Measurements from ENCODE around the gene LAP3. TPM values are rescaled to one million over a fixed set of nuclear protein-coding genes. Genes with fewer than 3 reads are reported as not detected.

LAP3 gene
- total and polyA plus RNA-seq, 7 experiments from 2014 or later, result 25.2 to 142 (median 49.6) TPM

GRCh38 chr4:17583941-17584340, 6.9 kb downstream of the LAP3 start:
- intact Hi-C loops (cut with micrococcal nuclease), result no loop called here
- Mint-ChIP-seq H3K27me3 (no peaks in the 10 kb centered on the region), H3K4me3 (no peak overlapping the region), H3K4me1 (peaks cover 7 to 42% (median 14%) of the 10 kb centered on the region in 7 donors), H3K27ac (peak overlapping the region in 1 of 9 donors; percentile 13), H3K36me3 (peaks cover 11 to 64% (median 25%) of the 10 kb centered on the region in 5 donors), H3K9me3 (no peaks in the 10 kb centered on the region)
- ATAC-seq (no peak), DNase-seq (no peak)
- ChIA-PET CTCF (interaction anchor here (1.1 kb wide), 1 partner anchor 11 kb away, joined by 3 read pairs; no protein-coding TSS in a partner anchor), POLR2A (interaction anchor here (3.3 kb wide), 1 partner anchor 31 kb away, joined by 10 read pairs; the partner anchor contains the start of gene MED28)
- H3K36me3 ChIP-seq (ENCODE audit: control insufficient read depth in 2 of 3, insufficient read depth in 3 of 3, low read length in 3 of 3), result peaks cover 0 to 70% (median 21%) of the 10 kb centered on the region in 3 experiments
- H3K27ac ChIP-seq (ENCODE audit: low read depth, low read length), result no peak overlapping the region
- H3K9me3 ChIP-seq (ENCODE audit: control insufficient read depth in 2 of 3, low read length in 3 of 3), result no peaks in the 10 kb centered on the region
- no peaks in the 10 kb centered on the region for H3K27me3 ChIP-seq (ENCODE audit: control insufficient read depth in 2 of 2, insufficient read depth in 2 of 2, low read length in 2 of 2)
- H3K4me3 ChIP-seq (ENCODE audit: low read length), result no peak overlapping the region
- peaks cover 0 to 3% of the 10 kb centered on the region in 2 donors for H3K4me1 ChIP-seq (ENCODE audit: control insufficient read depth in 2 of 2, insufficient read depth in 2 of 2, low read length in 2 of 2)

- Mint-ChIP-seq H3K36me3 (peaks cover 11 to 70% (median 25%) of the 10 kb centered on the region in 5 donors), H3K27me3 (no peaks in the 10 kb centered on the region), H3K4me3 (no peak overlapping the region), H3K4me1 (peaks cover 5 to 37% (median 6%) of the 10 kb centered on the region in 7 donors), H3K27ac (peak overlapping the region in 3 of 9 donors; percentile 21 to 31 (median 25)), H3K9me3 (no peaks in the 10 kb centered on the region)
- CTCF ChIA-PET, result interaction anchor here (1.1 kb wide), 1 partner anchor 10 kb away, joined by 3 read pairs; no protein-coding TSS in a partner anchor
- H3K4me3 ChIP-seq (ENCODE audit: low read length), result no peak overlapping the region
- no peaks in the 10 kb centered on the region for H3K4me1 ChIP-seq (ENCODE audit: control insufficient read depth in 2 of 2, insufficient read depth in 2 of 2, low read length in 2 of 2)
- DNase-seq (no peak), ATAC-seq (no peak)
- H3K27ac ChIP-seq (ENCODE audit: low read depth, low read length), result no peak overlapping the region
- H3K36me3 ChIP-seq (ENCODE audit: control insufficient read depth in 2 of 3, insufficient read depth in 3 of 3, low read length in 3 of 3), result peaks cover 0 to 76% (median 21%) of the 10 kb centered on the region in 3 experiments
- intact Hi-C loops (cut with micrococcal nuclease), result no loop called here
- no peaks in the 10 kb centered on the region for H3K9me3 ChIP-seq (ENCODE audit: control insufficient read depth in 2 of 3, low read length in 3 of 3)
- H3K27me3 ChIP-seq (ENCODE audit: control insufficient read depth in 2 of 2, insufficient read depth in 2 of 2, low read length in 2 of 2), result no peaks in the 10 kb centered on the region
- POLR2A ChIA-PET, result interaction anchor here (3.3 kb wide), 1 partner anchor 30 kb away, joined by 10 read pairs; the partner anchor contains the start of gene MED28
Observed at GRCh38 chr4:17584521-17585213, 7.7 kb downstream of the LAP3 start.

GRCh38 chr4:17587094-17587822, 10.3 kb downstream of the LAP3 start:
- H3K27me3 Mint-ChIP-seq, result no peaks in the 10 kb centered on the region
- Histone ChIP-seq H3K27me3 (ENCODE audit: control insufficient read depth in 2 of 2, insufficient read depth in 2 of 2, low read length in 2 of 2) (no peaks in the 10 kb centered on the region), H3K36me3 (ENCODE audit: control insufficient read depth in 2 of 3, insufficient read depth in 3 of 3, low read length in 3 of 3) (peaks cover 6 to 78% (median 14%) of the 10 kb centered on the region in 3 experiments), H3K27ac (ENCODE audit: low read depth, low read length) (no peak overlapping the region), H3K4me3 (ENCODE audit: low read length) (no peak overlapping the region), H3K9me3 (ENCODE audit: control insufficient read depth in 2 of 3, low read length in 3 of 3) (no peaks in the 10 kb centered on the region), H3K4me1 (ENCODE audit: control insufficient read depth in 2 of 2, insufficient read depth in 2 of 2, low read length in 2 of 2) (no peaks in the 10 kb centered on the region)
- ChIA-PET POLR2A (interaction anchor here (1.0 kb wide), 1 partner anchor 9 kb away, joined by 3 read pairs; no protein-coding TSS in a partner anchor), CTCF (interaction anchor here (0.7 kb wide), 1 partner anchor 568 kb away, joined by 3 read pairs; no protein-coding TSS in a partner anchor)
- H3K4me1 Mint-ChIP-seq, result peaks cover 0 to 27% (median 5%) of the 10 kb centered on the region in 7 donors
- ATAC-seq (no peak), DNase-seq (no peak)
- no peak overlapping the region for H3K27ac Mint-ChIP-seq
- no peaks in the 10 kb centered on the region for H3K9me3 Mint-ChIP-seq
- H3K4me3 Mint-ChIP-seq, result no peak overlapping the region
- peaks cover 11 to 63% (median 25%) of the 10 kb centered on the region in 5 donors for H3K36me3 Mint-ChIP-seq
- intact Hi-C loops (cut with micrococcal nuclease), result no loop called here

GRCh38 chr4:17589355-17589754, 12.4 kb downstream of the LAP3 start:
- H3K4me3 Mint-ChIP-seq, result no peak overlapping the region
- ChIA-PET POLR2A (no interaction called here), CTCF (no interaction called here)

GRCh38 chr4:17595471-17596005, 18.5 kb downstream of the LAP3 start:
- H3K4me1 Mint-ChIP-seq, result peaks cover 0 to 22% (median 5%) of the 10 kb centered on the region in 7 donors
- Histone ChIP-seq H3K4me3 (ENCODE audit: low read length) (no peak overlapping the region), H3K27me3 (ENCODE audit: control insufficient read depth in 2 of 2, insufficient read depth in 2 of 2, low read length in 2 of 2) (no peaks in the 10 kb centered on the region), H3K9me3 (ENCODE audit: control insufficient read depth in 2 of 3, low read length in 3 of 3) (no peaks in the 10 kb centered on the region), H3K36me3 (ENCODE audit: control insufficient read depth in 2 of 3, insufficient read depth in 3 of 3, low read length in 3 of 3) (peaks cover 6 to 60% (median 14%) of the 10 kb centered on the region in 3 experiments), H3K4me1 (ENCODE audit: control insufficient read depth in 2 of 2, insufficient read depth in 2 of 2, low read length in 2 of 2) (no peaks in the 10 kb centered on the region), H3K27ac (ENCODE audit: low read depth, low read length) (no peak overlapping the region)
- DNase-seq, result no peak
- peak overlapping the region in 2 of 9 donors; percentile 13 to 43 for H3K27ac Mint-ChIP-seq
- H3K36me3 Mint-ChIP-seq, result peaks cover 6 to 56% (median 20%) of the 10 kb centered on the region in 5 donors
- H3K27me3 Mint-ChIP-seq, result no peaks in the 10 kb centered on the region
- intact Hi-C loops (cut with micrococcal nuclease), result loop anchor here in 1 of 2 donors (2.0 kb wide), 2 partner anchors 19 kb away; partner anchors contain the start of genes LAP3 and MED28
- no peaks in the 10 kb centered on the region for H3K9me3 Mint-ChIP-seq
- no peak overlapping the region for H3K4me3 Mint-ChIP-seq
- peak; percentile 66 for ATAC-seq
- CTCF ChIA-PET, result no interaction called here
- POLR2A ChIA-PET, result interaction anchor here (1.2 kb wide), 1 partner anchor 19 kb away, joined by 3 read pairs; the partner anchor contains the start of gene MED28

More at GRCh38 chr4:17589355-17589754, 12.4 kb downstream of the LAP3 start:
- peaks cover 1 to 64% (median 7%) of the 10 kb centered on the region in 3 experiments for H3K36me3 ChIP-seq (ENCODE audit: control insufficient read depth in 2 of 3, insufficient read depth in 3 of 3, low read length in 3 of 3)
- intact Hi-C loops (cut with micrococcal nuclease), result no loop called here
- H3K4me3 ChIP-seq (ENCODE audit: low read length), result no peak overlapping the region
- ATAC-seq (no peak), DNase-seq (no peak)
- H3K4me1 Mint-ChIP-seq, result peaks cover 0 to 34% (median 5%) of the 10 kb centered on the region in 7 donors
- peaks cover 4 to 61% (median 32%) of the 10 kb centered on the region in 5 donors for H3K36me3 Mint-ChIP-seq
- H3K27ac Mint-ChIP-seq, result no peak overlapping the region
- H3K27me3 ChIP-seq (ENCODE audit: control insufficient read depth in 2 of 2, insufficient read depth in 2 of 2, low read length in 2 of 2), result no peaks in the 10 kb centered on the region
- H3K9me3 ChIP-seq (ENCODE audit: control insufficient read depth in 2 of 3, low read length in 3 of 3), result no peaks in the 10 kb centered on the region
- no peaks in the 10 kb centered on the region for H3K27me3 Mint-ChIP-seq
- no peak overlapping the region for H3K27ac ChIP-seq (ENCODE audit: low read depth, low read length)
- H3K9me3 Mint-ChIP-seq, result no peaks in the 10 kb centered on the region
- H3K4me1 ChIP-seq (ENCODE audit: control insufficient read depth in 2 of 2, insufficient read depth in 2 of 2, low read length in 2 of 2), result no peaks in the 10 kb centered on the region

- H3K9me3 Mint-ChIP-seq, result no peaks in the 10 kb centered on the region
- peak overlapping the region in 1 of 9 donors; percentile 19 for H3K27ac Mint-ChIP-seq
- CTCF ChIA-PET, result no interaction called here
- Histone ChIP-seq H3K27ac (ENCODE audit: low read depth, low read length) (no peak overlapping the region), H3K4me1 (ENCODE audit: control insufficient read depth in 2 of 2, insufficient read depth in 2 of 2, low read length in 2 of 2) (no peaks in the 10 kb centered on the region), H3K4me3 (ENCODE audit: low read length) (no peak overlapping the region), H3K36me3 (ENCODE audit: control insufficient read depth in 2 of 3, insufficient read depth in 3 of 3, low read length in 3 of 3) (peaks cover 14 to 63% (median 14%) of the 10 kb centered on the region in 3 experiments), H3K27me3 (ENCODE audit: control insufficient read depth in 2 of 2, insufficient read depth in 2 of 2, low read length in 2 of 2) (no peaks in the 10 kb centered on the region), H3K9me3 (ENCODE audit: control insufficient read depth in 2 of 3, low read length in 3 of 3) (no peaks in the 10 kb centered on the region)
- H3K36me3 Mint-ChIP-seq, result peaks cover 6 to 58% (median 16%) of the 10 kb centered on the region in 5 donors
- no peaks in the 10 kb centered on the region for H3K27me3 Mint-ChIP-seq
- peaks cover 0 to 12% (median 0%) of the 10 kb centered on the region in 7 donors for H3K4me1 Mint-ChIP-seq
- POLR2A ChIA-PET, result no interaction called here
- intact Hi-C loops (cut with micrococcal nuclease), result loop anchor here in 1 of 2 donors (2.0 kb wide), 1 partner anchor 17 kb away; the partner anchor contains the start of gene MED28
- DNase-seq (no peak), ATAC-seq (no peak)
- H3K4me3 Mint-ChIP-seq, result no peak overlapping the region
Observed at GRCh38 chr4:17597517-17597916, 20.5 kb downstream of the LAP3 start.
